ENCODE data around the gene SFT2D3. TPM values are rescaled to one million over a fixed set of nuclear protein-coding genes. Genes with fewer than 3 reads are reported as not detected.

The SFT2D3 gene
- total RNA-seq, 1 experiment from 2014 or later, result 3.1 TPM

- TF ChIP-seq, protein P1, sequence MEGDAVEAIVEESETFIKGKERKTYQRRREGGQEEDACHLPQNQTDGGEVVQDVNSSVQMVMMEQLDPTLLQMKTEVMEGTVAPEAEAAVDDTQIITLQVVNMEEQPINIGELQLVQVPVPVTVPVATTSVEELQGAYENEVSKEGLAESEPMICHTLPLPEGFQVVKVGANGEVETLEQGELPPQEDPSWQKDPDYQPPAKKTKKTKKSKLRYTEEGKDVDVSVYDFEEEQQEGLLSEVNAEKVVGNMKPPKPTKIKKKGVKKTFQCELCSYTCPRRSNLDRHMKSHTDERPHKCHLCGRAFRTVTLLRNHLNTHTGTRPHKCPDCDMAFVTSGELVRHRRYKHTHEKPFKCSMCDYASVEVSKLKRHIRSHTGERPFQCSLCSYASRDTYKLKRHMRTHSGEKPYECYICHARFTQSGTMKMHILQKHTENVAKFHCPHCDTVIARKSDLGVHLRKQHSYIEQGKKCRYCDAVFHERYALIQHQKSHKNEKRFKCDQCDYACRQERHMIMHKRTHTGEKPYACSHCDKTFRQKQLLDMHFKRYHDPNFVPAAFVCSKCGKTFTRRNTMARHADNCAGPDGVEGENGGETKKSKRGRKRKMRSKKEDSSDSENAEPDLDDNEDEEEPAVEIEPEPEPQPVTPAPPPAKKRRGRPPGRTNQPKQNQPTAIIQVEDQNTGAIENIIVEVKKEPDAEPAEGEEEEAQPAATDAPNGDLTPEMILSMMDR (IDR thresholded peaks at IDR 0.05 in 2 of 3, conservative IDR thresholded peaks at IDR 0.05 in 1 of 3; ENCODE audit: borderline replicate concordance in 1 of 3, insufficient read depth in 1 of 3, low read depth in 2 of 3, low read length in 2 of 3), result no peak
- TF ChIP-seq, protein P2, sequence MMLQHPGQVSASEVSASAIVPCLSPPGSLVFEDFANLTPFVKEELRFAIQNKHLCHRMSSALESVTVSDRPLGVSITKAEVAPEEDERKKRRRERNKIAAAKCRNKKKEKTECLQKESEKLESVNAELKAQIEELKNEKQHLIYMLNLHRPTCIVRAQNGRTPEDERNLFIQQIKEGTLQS (IDR thresholded peaks at IDR 0.05), result no peak
- TF ChIP-seq, protein P3, sequence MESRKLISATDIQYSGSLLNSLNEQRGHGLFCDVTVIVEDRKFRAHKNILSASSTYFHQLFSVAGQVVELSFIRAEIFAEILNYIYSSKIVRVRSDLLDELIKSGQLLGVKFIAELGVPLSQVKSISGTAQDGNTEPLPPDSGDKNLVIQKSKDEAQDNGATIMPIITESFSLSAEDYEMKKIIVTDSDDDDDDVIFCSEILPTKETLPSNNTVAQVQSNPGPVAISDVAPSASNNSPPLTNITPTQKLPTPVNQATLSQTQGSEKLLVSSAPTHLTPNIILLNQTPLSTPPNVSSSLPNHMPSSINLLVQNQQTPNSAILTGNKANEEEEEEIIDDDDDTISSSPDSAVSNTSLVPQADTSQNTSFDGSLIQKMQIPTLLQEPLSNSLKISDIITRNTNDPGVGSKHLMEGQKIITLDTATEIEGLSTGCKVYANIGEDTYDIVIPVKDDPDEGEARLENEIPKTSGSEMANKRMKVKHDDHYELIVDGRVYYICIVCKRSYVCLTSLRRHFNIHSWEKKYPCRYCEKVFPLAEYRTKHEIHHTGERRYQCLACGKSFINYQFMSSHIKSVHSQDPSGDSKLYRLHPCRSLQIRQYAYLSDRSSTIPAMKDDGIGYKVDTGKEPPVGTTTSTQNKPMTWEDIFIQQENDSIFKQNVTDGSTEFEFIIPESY (IDR thresholded peaks at IDR 0.05; ENCODE audit: extremely low read depth, insufficient replicate concordance, low read length), result no peak
- TF ChIP-seq EZH2phosphoT487 (IDR thresholded peaks at IDR 0.05; ENCODE audit: borderline replicate concordance), result no peak
These were observed 45.9 kb upstream of the SFT2D3 start (continued) for GRCh38 chr2:127655209-127656073.

DNA sequence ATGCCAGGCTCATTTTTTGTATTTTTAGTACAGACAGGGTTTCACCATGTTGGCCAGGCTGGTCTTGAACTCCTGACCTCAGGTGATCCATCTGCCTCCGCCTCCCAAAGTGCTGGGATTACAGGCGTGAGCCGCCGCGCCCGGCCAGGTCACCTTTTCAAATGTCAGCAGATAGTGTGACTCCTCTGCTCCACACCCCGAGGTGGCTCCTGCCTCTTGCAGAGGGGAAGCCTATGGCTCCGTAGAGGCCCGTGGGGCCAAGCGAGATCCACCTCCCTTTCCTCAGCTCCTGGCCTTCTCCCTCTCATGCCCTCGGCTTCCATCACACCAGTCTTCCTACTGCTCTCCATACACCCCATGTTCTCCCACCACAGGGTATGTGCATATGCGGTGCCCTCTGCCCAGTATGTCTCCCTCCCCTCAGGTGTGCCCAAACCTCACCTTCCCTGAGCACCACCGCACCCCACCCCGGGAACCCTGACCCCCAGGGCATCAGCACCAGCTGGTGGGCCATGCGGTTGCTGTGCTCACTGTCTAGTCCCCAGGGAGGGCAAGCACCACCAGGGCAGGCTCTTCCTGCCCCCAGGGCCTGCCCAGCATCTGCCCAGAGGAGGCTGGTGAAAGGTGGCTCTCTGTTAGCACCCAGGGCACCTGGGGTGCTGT is 44.6 kb upstream of the SFT2D3 start:
- Histone ChIP-seq H3K4me1 (ENCODE audit: control insufficient read depth in 1 of 2, insufficient read depth in 2 of 2, low read length in 2 of 2) (peaks cover 0 to 3% of the 10 kb centered on the region in 2 experiments; a peak in 1 of 4 replicates), H3K4me3 (replicated peaks in 1 of 2; ENCODE audit: low read depth in 1 of 2, low read length in 2 of 2) (no peak overlapping the region), H2AFZ (ENCODE audit: low read depth, low read length, poor library complexity, severe bottlenecking) (no peak overlapping the region), H3K4me2 (ENCODE audit: low read length) (no peak overlapping the region), H3K9me2 (ENCODE audit: insufficient read depth) (no peaks in the 10 kb centered on the region), H3K79me2 (ENCODE audit: insufficient read depth, low read length) (no peaks in the 10 kb centered on the region), H3K36me3 (ENCODE audit: control insufficient read depth in 1 of 2, insufficient read depth in 2 of 2, low read length in 2 of 2) (no peaks in the 10 kb centered on the region), H3K9ac (ENCODE audit: low read length) (no peak overlapping the region), H3K9me3 (ENCODE audit: control insufficient read depth in 1 of 2, insufficient read depth in 1 of 2, low read depth in 1 of 2, low read length in 2 of 2) (no peaks in the 10 kb centered on the region; a peak in 1 of 4 replicates), H4K20me1 (ENCODE audit: insufficient read depth) (no peaks in the 10 kb centered on the region), H3K27ac (ENCODE audit: low read depth, low read length) (no peak overlapping the region), H3K27me3 (ENCODE audit: insufficient read depth, low read length) (no peaks in the 10 kb centered on the region)
- ChIA-PET RAD21 (ENCODE audit: low non-redundant PET in 1 of 2, low total read pairs in 2 of 2, uncharacterized antibody in 2 of 2, unreplicated experiment in 2 of 2) (no interaction called here), POLR2A (no interaction called here), CTCF (no interaction called here)
- BruUV-seq (replicated peaks), result no TSS peak
- no peak for TF ChIP-seq FOSL1 (IDR thresholded peaks at IDR 0.05; ENCODE audit: low read depth)
- TF ChIP-seq SP1 (IDR thresholded peaks at IDR 0.05; ENCODE audit: low read depth), result no peak
- ATAC-seq, result no peak
- intact Hi-C loops (cut with micrococcal nuclease), result no loop called here
- DNase-seq (ENCODE audit: low read depth, low spot score), result no peak

Measured in HCT116 (cell line).